Ureter (tissue), 1 donor: ENCODE data around the gene PDE9A. TPM values are rescaled to one million over a fixed set of nuclear protein-coding genes. Genes with fewer than 3 reads are reported as not detected.
"Not testable (repeated sequence)": the region's sequence is repeated elsewhere in the genome, so short reads cannot be mapped to it uniquely, and the experiment has no call there.

ENCODE experiments used
- DNase-seq: peaks from one replicate; pipeline ENCODE4 v3.0.0-alpha.2; 2020; ENCODE audit warnings: low spot score
- total RNA-seq: library from RNA; stranded (reverse); gene quantifications from one replicate; pipeline ENCODE4 v1.2.4, GENCODE V29; 2023
- donor health status: DM: yes; HTN: yes; CAD: no.

Gene PDE9A
- total RNA-seq, 1 donor from 2014 or later = 26.1 TPM

DNA sequence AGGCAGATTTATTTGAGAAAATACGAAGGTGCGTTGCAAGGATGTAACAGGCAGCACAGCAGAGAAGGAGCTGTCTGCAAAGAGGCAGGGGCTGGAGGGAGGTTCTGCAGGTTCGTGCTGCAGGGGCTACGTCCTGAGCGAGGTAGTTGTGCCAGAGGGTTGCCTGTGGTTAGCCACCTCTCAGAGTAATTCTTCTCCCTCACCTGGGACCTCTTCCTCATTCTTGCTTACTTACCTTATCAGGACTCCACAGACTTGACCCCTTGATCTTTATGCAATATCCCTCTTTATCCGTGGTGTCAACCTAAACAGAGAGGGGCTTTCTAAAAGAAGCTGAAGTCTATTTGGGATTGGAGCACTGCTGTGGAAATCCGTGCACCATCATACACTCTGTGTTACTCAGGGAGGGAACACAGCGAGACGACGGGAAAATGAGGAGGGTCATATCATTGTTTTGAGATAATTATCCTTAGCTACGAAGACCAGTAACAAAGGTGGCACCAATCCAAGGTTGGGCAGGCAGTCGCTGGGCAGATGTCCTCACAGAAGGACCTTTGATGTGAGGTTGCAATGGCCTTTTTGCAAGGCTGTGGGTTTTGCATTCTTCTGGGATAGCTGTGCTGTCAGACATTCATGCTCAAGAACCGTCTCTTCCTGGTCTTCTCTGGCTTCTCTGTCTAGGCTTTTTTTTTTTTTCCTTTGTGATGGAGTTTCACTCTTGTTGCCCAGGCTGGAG lies 143.1 kb downstream of the PDE9A start:
- no peak for DNase-seq

- DNase-seq = no peak
Measured at GRCh38 chr21:42797522-42797921, 144.1 kb downstream of the PDE9A start.

DNA sequence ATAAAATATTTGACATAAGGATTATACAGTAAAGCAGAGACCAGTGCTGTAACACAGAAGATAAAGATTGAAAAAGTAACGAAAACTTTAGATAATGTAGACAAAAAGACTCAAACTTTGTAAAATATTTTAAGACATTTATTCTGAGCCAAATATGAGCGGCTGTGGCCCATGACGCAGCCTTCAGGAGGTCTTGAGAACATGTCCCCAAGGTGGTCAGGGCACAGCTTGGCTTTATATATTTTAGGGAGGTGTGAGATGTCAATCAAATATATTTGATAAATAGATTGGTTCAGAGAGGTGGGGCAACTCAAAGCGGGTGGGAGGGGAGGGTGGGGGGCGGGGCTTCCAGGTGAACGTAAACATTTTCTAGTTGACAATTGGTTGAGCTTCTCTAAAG lies 144.7 kb downstream of the PDE9A start:
- no peak for DNase-seq

DNA sequence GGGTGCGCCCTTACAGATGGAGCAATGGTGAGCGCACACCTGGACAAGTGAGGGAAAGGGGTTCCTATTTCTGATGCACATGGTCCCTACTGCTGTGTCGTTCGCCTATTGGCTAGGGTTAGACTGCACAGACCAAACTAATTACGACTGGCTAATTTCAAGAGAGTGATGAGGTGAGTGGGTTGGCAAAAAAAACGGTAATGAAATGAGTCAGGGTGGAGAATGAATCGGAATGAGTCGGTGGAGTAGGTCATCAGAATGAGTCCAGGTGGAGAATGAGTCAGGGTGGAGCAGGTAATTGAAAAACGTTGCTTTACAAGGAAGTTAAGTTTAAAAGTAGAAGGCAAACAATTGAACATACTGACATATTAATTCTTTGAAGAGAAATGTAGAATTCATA lies 146.1 kb downstream of the PDE9A start:
- peak; percentile 33 for DNase-seq

- DNase-seq = peak; percentile 14
Measured at GRCh38 chr21:42799948-42800347, 146.5 kb downstream of the PDE9A start.

GRCh38 chr21:42801616-42802015 lies 148.2 kb downstream of the PDE9A start:
- DNase-seq = peak; percentile 18

DNA sequence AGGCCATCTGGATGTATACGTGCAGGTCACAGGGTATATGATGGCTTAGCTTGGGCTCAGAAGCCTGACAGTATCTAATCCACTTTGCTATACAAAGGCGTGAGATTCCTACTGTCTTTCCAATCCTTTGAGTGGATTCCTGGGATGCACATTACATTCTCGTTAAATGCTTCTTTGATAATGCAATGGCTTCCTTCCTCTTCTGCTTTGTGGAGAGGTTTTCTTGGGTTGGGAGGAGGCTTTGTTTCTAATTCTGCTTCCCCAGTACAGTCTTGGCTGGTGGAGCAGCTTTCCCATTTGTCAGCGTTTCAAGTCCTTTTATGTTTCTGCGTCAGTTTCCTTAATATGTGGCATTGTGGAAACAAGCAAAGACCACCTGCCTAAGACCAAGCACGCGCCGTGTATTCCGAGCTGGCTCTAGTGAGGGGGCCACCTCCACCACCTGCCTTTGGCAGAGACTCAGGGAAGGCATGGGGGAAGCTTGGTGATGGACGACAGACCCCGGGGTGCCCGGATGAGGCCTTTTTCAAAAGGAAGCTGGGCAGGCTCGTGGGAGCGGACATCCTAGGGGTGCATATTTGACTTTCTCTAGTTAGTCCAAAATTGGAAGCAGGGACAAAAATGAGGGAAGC lies 153.2 kb downstream of the PDE9A start:
- DNase-seq = no peak

DNA sequence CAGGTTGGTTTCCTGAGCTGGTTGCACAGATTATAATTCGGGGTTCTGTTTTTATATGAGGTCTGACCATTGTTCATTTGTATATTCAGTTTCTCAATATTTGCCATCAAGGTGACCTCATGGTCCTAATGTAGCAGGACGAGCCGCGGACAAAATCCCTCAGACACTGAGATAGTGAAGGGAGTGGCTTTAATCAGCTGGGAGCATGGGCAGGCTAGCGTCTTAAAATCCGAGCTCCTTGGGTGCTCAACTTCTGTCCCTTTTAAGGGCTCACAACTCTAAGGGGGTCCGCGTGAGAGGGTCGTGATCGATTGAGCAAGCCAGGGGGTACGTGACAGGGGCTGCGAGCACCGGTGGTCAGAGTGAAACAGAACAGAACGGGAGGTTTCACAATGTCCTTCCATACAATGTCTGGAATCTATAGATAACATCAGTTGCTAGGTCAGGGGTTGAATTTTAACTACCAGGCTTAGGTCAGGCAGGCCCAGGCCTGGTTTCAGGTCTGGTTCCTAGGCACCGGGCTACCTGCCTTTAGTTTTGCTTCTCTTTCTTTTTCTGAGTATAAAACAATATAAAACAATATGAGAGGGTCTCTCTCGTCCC lies 154.0 kb downstream of the PDE9A start:
- not testable (repeated sequence) for DNase-seq

GRCh38 chr21:42807938-42808613 lies 154.7 kb downstream of the PDE9A start:
- DNase-seq = no peak

DNA sequence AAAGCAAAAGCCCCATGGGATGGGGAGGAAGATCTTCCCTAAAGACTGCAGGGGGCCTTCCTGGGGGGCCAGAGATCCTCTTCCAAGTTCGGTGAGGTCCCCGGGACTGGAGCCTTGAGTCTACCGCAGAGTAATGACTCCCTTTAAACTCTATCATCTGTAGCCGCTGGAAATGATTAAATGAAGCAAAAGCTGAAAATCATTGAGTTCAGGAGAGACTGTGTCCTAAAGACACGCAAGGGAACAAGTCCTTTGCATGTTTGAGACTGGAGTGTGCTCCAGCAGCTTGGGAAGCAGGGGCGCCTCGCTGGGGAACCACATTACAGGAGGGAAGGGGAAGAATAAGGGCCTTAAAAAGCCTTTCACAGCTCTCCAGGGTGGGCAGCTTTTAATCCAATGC lies 155.8 kb downstream of the PDE9A start:
- no peak for DNase-seq

GRCh38 chr21:42809577-42810475 lies 156.4 kb downstream of the PDE9A start:
- no peak for DNase-seq

DNA sequence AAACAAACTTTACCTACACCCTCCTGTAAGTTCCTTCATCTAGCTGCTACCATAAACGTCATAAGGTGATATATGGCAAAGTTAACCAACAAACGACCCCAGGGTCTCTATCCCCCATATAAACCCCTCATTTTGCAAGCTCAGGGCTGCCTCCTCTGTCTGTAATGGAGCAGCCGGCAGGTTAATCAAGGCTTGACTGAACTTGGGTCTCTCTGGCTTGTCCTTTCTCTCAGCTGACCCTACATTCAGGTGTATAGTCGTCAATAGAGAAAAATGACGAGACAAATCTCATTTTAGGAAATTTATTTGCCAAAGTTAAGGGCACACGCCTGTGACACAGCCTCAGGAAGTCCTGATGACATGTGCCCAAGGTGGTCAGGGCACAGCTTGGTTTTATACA lies 158.5 kb downstream of the PDE9A start:
- no peak for DNase-seq

DNA sequence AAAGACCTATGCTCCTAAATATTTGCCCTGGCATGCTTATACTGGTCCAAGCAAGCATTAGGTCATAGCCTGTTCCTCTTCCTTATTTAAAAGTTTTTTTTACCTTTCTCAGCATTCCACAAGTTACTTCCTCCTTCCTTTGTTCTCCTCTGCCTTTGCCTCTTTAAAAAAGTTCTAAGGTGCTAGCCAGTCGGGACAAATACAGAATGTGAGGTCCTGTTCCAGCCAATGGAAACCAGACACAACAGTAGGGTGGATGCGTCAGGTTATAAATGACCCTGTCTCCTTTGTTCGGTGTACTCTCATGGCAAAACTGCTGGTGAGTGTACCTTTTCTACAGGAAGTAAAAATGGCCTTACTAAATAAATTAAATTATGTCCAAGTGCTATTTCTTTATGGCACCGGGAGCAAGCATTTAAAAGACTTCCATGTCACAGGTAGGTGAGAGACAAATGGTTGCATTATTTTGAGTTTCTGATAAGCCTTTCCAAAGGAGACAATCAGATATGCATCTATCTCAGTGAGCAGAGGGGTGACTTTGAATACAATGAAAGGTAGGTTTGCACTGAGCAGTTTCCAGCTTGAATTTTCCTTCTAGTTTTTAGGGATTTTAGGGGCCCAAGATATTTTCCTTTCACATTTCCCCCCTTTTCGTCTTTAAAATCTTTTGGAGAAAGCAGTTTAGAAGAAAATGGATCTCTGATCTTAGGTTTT lies 159.3 kb downstream of the PDE9A start:
- peak; percentile 72 for DNase-seq

DNA sequence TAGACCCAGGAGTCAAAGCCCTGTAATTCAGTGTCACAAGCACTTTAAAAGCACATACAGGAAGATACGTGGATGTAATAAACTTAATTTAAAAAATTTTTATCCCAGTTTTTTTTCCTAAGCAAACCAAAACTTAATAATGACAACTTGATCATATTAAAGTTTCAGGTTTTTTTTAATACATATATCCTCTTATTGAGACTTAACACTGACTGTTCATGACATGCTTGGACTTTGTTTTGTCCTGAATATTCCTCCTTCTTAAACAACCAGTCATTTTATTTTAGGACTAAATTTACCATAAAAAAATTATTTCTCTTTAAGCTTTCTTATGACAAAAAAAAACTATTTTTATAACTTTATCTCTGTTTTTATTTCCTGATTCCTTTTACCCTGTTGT lies 161.8 kb downstream of the PDE9A start:
- no peak for DNase-seq

GRCh38 chr21:42818328-42818749 lies 164.9 kb downstream of the PDE9A start:
- DNase-seq = peak; percentile 70

GRCh38 chr21:42819861-42820615 lies 166.6 kb downstream of the PDE9A start:
- no peak for DNase-seq

GRCh38 chr21:42820616-42821465 lies 167.4 kb downstream of the PDE9A start:
- DNase-seq = no peak
